ENCODE measurements around the gene LINS1.

DNA sequence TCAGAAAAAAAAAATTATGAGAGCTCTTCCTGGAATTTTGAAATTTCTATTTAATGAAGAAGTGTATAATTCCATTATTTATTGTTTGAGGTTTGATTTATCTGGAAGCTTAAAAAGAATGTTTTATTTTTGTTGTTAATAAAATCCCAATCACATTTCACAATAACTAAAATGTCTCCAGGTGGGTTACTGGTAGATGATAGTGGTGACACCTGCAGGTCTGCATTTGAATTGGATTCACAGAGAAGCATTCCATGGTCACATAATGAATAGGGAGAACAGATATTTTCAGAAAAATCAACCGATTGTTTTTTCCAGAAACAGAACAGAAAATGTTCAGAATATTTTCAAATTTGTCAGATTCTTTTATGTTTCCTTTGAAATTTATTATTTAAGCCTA is 48.7 kb upstream of the LINS1 start:
- TF ChIP-seq, protein P1, sequence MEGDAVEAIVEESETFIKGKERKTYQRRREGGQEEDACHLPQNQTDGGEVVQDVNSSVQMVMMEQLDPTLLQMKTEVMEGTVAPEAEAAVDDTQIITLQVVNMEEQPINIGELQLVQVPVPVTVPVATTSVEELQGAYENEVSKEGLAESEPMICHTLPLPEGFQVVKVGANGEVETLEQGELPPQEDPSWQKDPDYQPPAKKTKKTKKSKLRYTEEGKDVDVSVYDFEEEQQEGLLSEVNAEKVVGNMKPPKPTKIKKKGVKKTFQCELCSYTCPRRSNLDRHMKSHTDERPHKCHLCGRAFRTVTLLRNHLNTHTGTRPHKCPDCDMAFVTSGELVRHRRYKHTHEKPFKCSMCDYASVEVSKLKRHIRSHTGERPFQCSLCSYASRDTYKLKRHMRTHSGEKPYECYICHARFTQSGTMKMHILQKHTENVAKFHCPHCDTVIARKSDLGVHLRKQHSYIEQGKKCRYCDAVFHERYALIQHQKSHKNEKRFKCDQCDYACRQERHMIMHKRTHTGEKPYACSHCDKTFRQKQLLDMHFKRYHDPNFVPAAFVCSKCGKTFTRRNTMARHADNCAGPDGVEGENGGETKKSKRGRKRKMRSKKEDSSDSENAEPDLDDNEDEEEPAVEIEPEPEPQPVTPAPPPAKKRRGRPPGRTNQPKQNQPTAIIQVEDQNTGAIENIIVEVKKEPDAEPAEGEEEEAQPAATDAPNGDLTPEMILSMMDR (IDR thresholded peaks at IDR 0.05; ENCODE audit: insufficient read depth, low read length, poor library complexity, severe bottlenecking) = no peak
- TF ChIP-seq EZH2phosphoT487 (conservative IDR thresholded peaks at IDR 0.05; ENCODE audit: low read length) = no peak

Measured in SU-DHL-6 (cell line).